Esophagus muscularis mucosa (tissue), 4 donors: Measurements from ENCODE around the gene NUP160. TPM values are rescaled to one million over a fixed set of nuclear protein-coding genes. Genes with fewer than 3 reads are reported as not detected.

Experiments
- DNase-seq: peaks from one replicate; pipeline ENCODE4 v3.0.0-alpha.2; 2017; ENCODE audit errors: extremely low spot score
- H3K27ac ChIP-seq, 4 donors: fragments of 200-600 bp; sonication (generic); replicated peaks in 1 of 4; 1 replicate in 3 of 4; 2 replicates in 1 of 4; pipeline ENCODE4 v1.5.1; 2016 to 2019; ENCODE audit warnings: mild to moderate bottlenecking in 1 of 4
- H3K27me3 ChIP-seq, 4 donors: fragments of 200-600 bp; sonication (generic); one replicate each; pipeline versions ENCODE4 v1.5.1 to v1.6.0; 2016 to 2019
- H3K36me3 ChIP-seq, 4 donors: fragments of 200-600 bp; sonication (generic); one replicate each; pipeline ENCODE4 v1.5.1; 2016 to 2019
- H3K4me1 ChIP-seq, 4 donors: fragments of 200-600 bp; sonication (generic); one replicate each; pipeline ENCODE4 v1.5.1; 2016 to 2019
- H3K4me3 ChIP-seq, 4 donors: fragments of 200-600 bp; sonication (generic); 1 replicate in 2 of 4; 2 replicates in 2 of 4; pipeline ENCODE4 v1.5.1; 2016 to 2019; ENCODE audit warnings: mild to moderate bottlenecking in 4 of 4, moderate library complexity in 1 of 4
- H3K9me3 ChIP-seq, 4 donors: fragments of 200-600 bp; sonication (generic); 1 replicate in 3 of 4; 2 replicates in 1 of 4; pipeline ENCODE4 v1.5.1; 2016 to 2019
- CTCF ChIP-seq, 3 experiments: fragments of 200-600 bp in 2 of 3; fragments of 450-650 bp in 1 of 3; sonication (generic) in 2 of 3; IDR thresholded peaks; one replicate each; pipeline ENCODE4 v1.5.1; 2017 to 2019; ENCODE audit warnings: antibody characterized with exemption in 3 of 3, mild to moderate bottlenecking in 2 of 3, moderate library complexity in 1 of 3
- EP300 ChIP-seq: sonication (generic); formaldehyde crosslinking; IDR thresholded peaks from one replicate; pipeline ENCODE4 v1.6.1; 2017; ENCODE audit warnings: antibody characterized with exemption
- POLR2A ChIP-seq: fragments of 450-650 bp; IDR thresholded peaks from one replicate; pipeline ENCODE4 v1.6.1; 2017; ENCODE audit warnings: antibody characterized with exemption, moderate library complexity, mild to moderate bottlenecking, low read depth
- POLR2AphosphoS5 ChIP-seq, 2 donors: sonication (generic); formaldehyde crosslinking; IDR thresholded peaks; one replicate each; pipeline ENCODE4 v1.6.1; 2017; ENCODE audit warnings: antibody characterized with exemption in 2 of 2
- WGBS: methylation state at CpG from one replicate; pipeline ENCODE4 v1.1.5; 2018; 5-methylcytosine and 5-hydroxymethylcytosine counted together
- intact Hi-C: fragments of 100-400 bp; cut with DNase I; formaldehyde crosslinking; loops from one replicate; pipeline ENCODE4 v1.15.1; 2023
- total RNA-seq, 4 donors: library from RNA; depleted of rRNA; stranded (reverse); fragments of >200 nt; gene quantifications; one replicate each; pipeline versions ENCODE4 v1.1.0 to v1.2.1, GENCODE V29; 2016

NUP160 gene
- total RNA-seq, 4 donors from 2014 or later = 18.4 to 22.7 (median 19.0) TPM

DNA sequence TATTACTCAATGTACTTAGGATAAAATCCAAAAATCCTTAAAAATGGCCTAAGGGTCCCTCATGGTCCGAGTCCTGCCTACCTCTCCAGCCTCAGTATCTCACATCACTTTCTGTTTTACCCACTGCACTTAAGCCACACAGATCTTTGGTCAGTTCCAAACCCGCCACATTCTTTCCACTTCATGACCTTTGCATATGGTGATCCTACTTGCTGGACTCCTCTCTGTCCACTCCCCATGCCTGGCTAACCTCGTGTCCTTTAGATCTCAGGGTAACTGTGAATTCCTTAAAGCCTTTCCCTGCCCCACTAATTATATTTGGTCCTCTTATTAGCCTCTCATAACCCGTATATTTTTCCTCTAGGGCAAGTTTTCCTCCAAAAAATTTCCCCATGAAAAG, 1.2 kb downstream of the NUP160 start:
- no peak for DNase-seq
- Histone ChIP-seq H3K27ac (peak overlapping the region in 1 of 4 donors; percentile 91), H3K4me1 (peaks cover 25 to 46% (median 34%) of the 10 kb centered on the region in 4 donors), H3K27me3 (no peaks in the 10 kb centered on the region), H3K4me3 (peak overlapping the region in 3 of 4 donors; percentile 82 to 90 (median 86)), H3K9me3 (no peaks in the 10 kb centered on the region), H3K36me3 (peaks cover 0 to 44% (median 37%) of the 10 kb centered on the region in 4 donors)
- 66% methylated on average over 4 of the region's 4 CpGs for WGBS
- TF ChIP-seq POLR2AphosphoS5 (IDR thresholded peaks at IDR 0.05) = no peak
- no peak for TF ChIP-seq CTCF (IDR thresholded peaks at IDR 0.05)
- no peak for TF ChIP-seq POLR2A
- TF ChIP-seq EP300 = no peak
- intact Hi-C loops = loop anchor here (5.0 to 10.0 kb wide), 2 partner anchors 80 to 122 kb away; partner anchors contain the start of gene FNBP4

DNA sequence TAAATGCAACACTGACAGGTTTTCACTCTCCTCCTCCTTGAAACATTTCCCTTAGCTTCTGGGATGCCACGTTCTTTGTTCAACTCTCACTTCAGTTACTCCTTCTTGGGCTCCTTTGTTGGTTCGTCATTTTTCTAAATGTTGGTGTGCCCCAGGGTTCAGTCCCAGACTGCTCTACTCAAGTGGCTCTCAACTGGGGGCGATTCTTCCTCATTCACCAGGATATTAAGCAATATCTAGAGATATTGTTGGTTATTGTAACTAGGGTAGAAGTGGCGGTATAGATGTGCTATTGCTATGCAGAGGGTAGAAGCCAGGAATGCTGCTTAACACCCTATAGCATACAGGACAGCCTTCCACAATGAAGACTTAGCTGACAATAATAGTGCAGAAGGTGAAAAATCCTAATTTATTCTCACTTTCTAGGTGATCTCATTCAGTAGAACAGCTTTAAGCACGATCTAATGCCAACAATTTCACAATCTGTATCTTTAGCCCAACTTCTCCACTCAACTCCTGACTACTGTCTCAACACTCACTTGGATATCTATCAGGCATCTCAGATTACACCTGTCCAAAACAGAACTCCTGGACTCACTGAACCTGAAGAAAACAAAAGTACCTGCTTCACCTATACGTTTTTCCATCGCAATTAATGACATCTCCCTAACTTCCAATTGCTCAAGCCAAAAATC, 4.6 kb downstream of the NUP160 start:
- no peaks in the 10 kb centered on the region for H3K9me3 ChIP-seq
- WGBS = 75% methylated on average over 7 of the region's 7 CpGs
- DNase-seq = no peak
- no peaks in the 10 kb centered on the region for H3K27me3 ChIP-seq
- peaks cover 21 to 39% (median 30%) of the 10 kb centered on the region in 4 donors for H3K4me1 ChIP-seq
- H3K4me3 ChIP-seq = no peak overlapping the region
- TF ChIP-seq POLR2AphosphoS5 (IDR thresholded peaks at IDR 0.05) = no peak
- no peak for TF ChIP-seq POLR2A
- TF ChIP-seq CTCF (IDR thresholded peaks at IDR 0.05) = no peak
- no peak for TF ChIP-seq EP300
- peaks cover 13 to 79% (median 71%) of the 10 kb centered on the region in 4 donors for H3K36me3 ChIP-seq
- intact Hi-C loops = loop anchor here (10.0 kb wide), 1 partner anchor 119 kb away; no protein-coding TSS in a partner anchor
- no peak overlapping the region for H3K27ac ChIP-seq

GRCh38 chr11:47842749-47843148, 5.4 kb downstream of the NUP160 start:
- Histone ChIP-seq H3K27ac (no peak overlapping the region), H3K9me3 (no peaks in the 10 kb centered on the region), H3K4me1 (peaks cover 20 to 38% (median 29%) of the 10 kb centered on the region in 4 donors), H3K4me3 (no peak overlapping the region), H3K36me3 (peaks cover 20 to 86% (median 78%) of the 10 kb centered on the region in 4 donors), H3K27me3 (no peaks in the 10 kb centered on the region)
- intact Hi-C loops = loop anchor here (10.0 kb wide), 1 partner anchor 118 kb away; no protein-coding TSS in a partner anchor
- WGBS = 96% methylated on average over 4 of the region's 4 CpGs
- TF ChIP-seq EP300 = no peak
- no peak for TF ChIP-seq POLR2AphosphoS5 (IDR thresholded peaks at IDR 0.05)
- no peak for TF ChIP-seq CTCF (IDR thresholded peaks at IDR 0.05)
- TF ChIP-seq POLR2A = no peak
- DNase-seq = no peak

- Histone ChIP-seq H3K27ac (no peak overlapping the region), H3K4me3 (no peak overlapping the region), H3K36me3 (peaks cover 68 to 100% (median 98%) of the 10 kb centered on the region in 4 donors), H3K9me3 (no peaks in the 10 kb centered on the region), H3K27me3 (no peaks in the 10 kb centered on the region), H3K4me1 (no peaks in the 10 kb centered on the region)
- no peak for DNase-seq
- TF ChIP-seq CTCF (IDR thresholded peaks at IDR 0.05) (no peak), EP300 (no peak), POLR2A (no peak), POLR2AphosphoS5 (IDR thresholded peaks at IDR 0.05) (no peak)
- intact Hi-C loops = no loop called here
These were observed 10.2 kb downstream of the NUP160 start for GRCh38 chr11:47837929-47838328.
